GM23248 (cell line): ENCODE data around the gene SCAMP4. TPM values are rescaled to one million over a fixed set of nuclear protein-coding genes. Genes with fewer than 3 reads are reported as not detected.

Source experiments
- DNase-seq: peaks from one replicate; pipeline ENCODE4 v3.0.0-alpha.2; 2015
- H2AFZ ChIP-seq: fragments of 200-600 bp; sonication (generic); 2 replicates; pipeline ENCODE4 v1.6.1; 2016; ENCODE audit warnings: antibody characterized with exemption
- H3F3A ChIP-seq: fragments of 200-600 bp; sonication (generic); 2 replicates; pipeline ENCODE4 v1.6.1; 2016; ENCODE audit warnings: mild to moderate bottlenecking, antibody characterized with exemption, mixed run types; ENCODE audit not compliant: insufficient read depth
- H3K27ac ChIP-seq: fragments of 200-600 bp; sonication (generic); 2 replicates; pipeline ENCODE4 v1.5.1; 2016; ENCODE audit warnings: mild to moderate bottlenecking
- H3K27me3 ChIP-seq: fragments of 200-600 bp; sonication (generic); replicated peaks from 2 replicates; pipeline ENCODE4 v1.6.1; 2016; ENCODE audit warnings: mild to moderate bottlenecking; ENCODE audit not compliant: insufficient read depth
- H3K36me3 ChIP-seq: fragments of 200-600 bp; sonication (generic); 2 replicates; pipeline ENCODE4 v1.6.1; 2016; ENCODE audit warnings: low read depth, mild to moderate bottlenecking
- H3K4me1 ChIP-seq: fragments of 200-600 bp; sonication (generic); 2 replicates; pipeline ENCODE4 v1.6.1; 2016; ENCODE audit warnings: mild to moderate bottlenecking; ENCODE audit not compliant: insufficient read depth
- H3K4me2 ChIP-seq: fragments of 200-600 bp; sonication (generic); one replicate; pipeline ENCODE4 v1.6.1; 2016; ENCODE audit warnings: mild to moderate bottlenecking; ENCODE audit not compliant: unreplicated experiment
- H3K4me3 ChIP-seq: fragments of 200-600 bp; sonication (generic); 2 replicates; pipeline ENCODE4 v1.5.1; 2016; ENCODE audit warnings: mild to moderate bottlenecking
- H3K79me2 ChIP-seq: fragments of 200-600 bp; sonication (generic); 2 replicates; pipeline ENCODE4 v1.6.1; 2016; ENCODE audit warnings: mild to moderate bottlenecking; ENCODE audit not compliant: insufficient read depth
- H3K9ac ChIP-seq: fragments of 200-600 bp; sonication (generic); 2 replicates; pipeline ENCODE4 v1.6.1; 2016; ENCODE audit warnings: mild to moderate bottlenecking
- H3K9me2 ChIP-seq: fragments of 200-600 bp; sonication (generic); 2 replicates; pipeline ENCODE4 v1.6.1; 2016; ENCODE audit warnings: mixed run types, mild to moderate bottlenecking, moderate library complexity; ENCODE audit not compliant: insufficient read depth
- H3K9me3 ChIP-seq: fragments of 200-600 bp; sonication (generic); one replicate; pipeline ENCODE4 v1.6.1; 2017; ENCODE audit warnings: low read depth
- H4K20me1 ChIP-seq: fragments of 200-600 bp; sonication (generic); 2 replicates; pipeline ENCODE4 v1.6.0; 2016; ENCODE audit not compliant: insufficient read depth
- EZH2 ChIP-seq: fragments of 200-600 bp; sonication (generic); IDR thresholded peaks from 2 replicates; pipeline ENCODE4 v1.6.1; 2018; ENCODE audit warnings: antibody characterized with exemption, mild to moderate bottlenecking; ENCODE audit not compliant: insufficient read depth, poor library complexity, severe bottlenecking
- EZH2phosphoT487 ChIP-seq: fragments of 200-600 bp; sonication (generic); IDR thresholded peaks from 2 replicates; pipeline ENCODE4 v1.6.1; 2018; ENCODE audit warnings: antibody characterized with exemption, moderate library complexity, mild to moderate bottlenecking, low read depth; ENCODE audit not compliant: insufficient read depth
- WGBS, 2 experiments: methylation state at CpG; one replicate each; pipeline ENCODE4 v1.1.6; 2015 to 2017; ENCODE audit warnings: low lambda C conversion rate in 2 of 2, low coverage in 1 of 2; ENCODE audit errors: missing lambda C conversion rate in 2 of 2; 5-methylcytosine and 5-hydroxymethylcytosine counted together
- in situ Hi-C: fragments of 300-500 bp; cut with MboI; formaldehyde crosslinking; loops from 2 replicates; pipeline ENCODE4 v1.15.0; 2020
- polyA plus RNA-seq: library from polyadenylated mRNA; unstranded; fragments of >200 nt; fragmentation: Nextera tagmentation; extraction: Ambion mirVana; gene quantifications from 2 replicates; pipeline ENCODE4 v1.2.1, GENCODE V29; 2016
- total RNA-seq: library from RNA; depleted of rRNA; stranded (reverse); fragments of >200 nt; shearing (Covaris generic); gene quantifications from 2 replicates; pipeline ENCODE4 v1.2.3, GENCODE V29; 2014

The SCAMP4 gene
- total and polyA plus RNA-seq, 2 experiments from 2014 or later = 73.9 to 110 TPM

DNA sequence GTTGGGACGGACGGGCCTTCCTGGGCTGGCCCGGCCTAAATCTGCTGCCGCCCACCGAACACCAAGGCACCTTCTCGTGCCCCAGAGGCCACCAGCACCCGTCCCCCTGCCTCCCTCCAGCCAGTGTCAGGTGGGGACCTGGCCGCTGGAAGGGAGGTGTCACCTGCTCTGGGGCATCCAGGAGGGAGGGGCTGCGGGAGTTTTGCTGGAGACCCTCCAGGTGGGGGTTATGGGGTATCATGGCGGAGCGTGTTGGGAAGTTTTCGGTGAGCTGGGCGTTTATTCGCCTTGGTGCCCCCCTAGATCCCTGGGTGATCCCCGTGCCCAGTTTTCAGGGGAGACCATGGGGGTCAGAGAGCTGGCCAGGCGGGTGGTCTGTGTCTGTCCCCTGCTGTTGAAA lies 45.4 kb downstream of the SCAMP4 start:
- in situ Hi-C loops = no loop called here
- Histone ChIP-seq H3K4me3 (no peak overlapping the region), H4K20me1 (no peaks in the 10 kb centered on the region)

DNA sequence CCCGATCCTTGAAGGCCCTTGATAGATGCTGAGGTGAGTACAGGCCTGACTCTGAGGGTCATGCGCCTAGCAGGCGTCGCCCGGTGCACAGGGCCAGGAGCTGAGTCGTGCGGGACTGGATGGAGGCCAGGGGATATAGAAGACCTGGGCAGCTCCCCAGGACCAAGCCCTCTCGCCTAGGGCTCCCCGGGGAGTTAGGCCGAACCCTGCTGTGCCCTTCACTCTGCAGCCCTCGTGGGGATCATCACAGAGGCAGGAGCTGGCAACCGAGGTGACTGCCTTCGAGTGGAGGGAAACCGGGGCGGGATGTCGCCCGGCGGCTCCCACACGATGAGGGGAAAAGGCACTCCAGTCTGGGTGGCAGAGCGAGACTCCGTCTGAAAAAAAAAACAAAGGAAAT lies 47.4 kb downstream of the SCAMP4 start:
- no peaks in the 10 kb centered on the region for H4K20me1 ChIP-seq
- H3K79me2 ChIP-seq = peaks cover 99% of the 10 kb centered on the region
- no peaks in the 10 kb centered on the region for H3F3A ChIP-seq
- DNase-seq = peak; percentile 43
- H3K36me3 ChIP-seq = no peaks in the 10 kb centered on the region
- no peaks in the 10 kb centered on the region for H3K27me3 ChIP-seq
- H3K4me3 ChIP-seq = no peak overlapping the region
- no peaks in the 10 kb centered on the region for H3K4me1 ChIP-seq
- H3K9me2 ChIP-seq = no peaks in the 10 kb centered on the region
- no peak overlapping the region for H3K4me2 ChIP-seq
- H3K9ac ChIP-seq = no peak overlapping the region
- whole genome bisulfite sequencing, 2 experiments = 85% methylated on average over 21 of the region's 21 CpGs
- H2AFZ ChIP-seq = no peak overlapping the region
- in situ Hi-C loops = no loop called here
- no peak for TF ChIP-seq EZH2
- no peak for TF ChIP-seq EZH2phosphoT487
- H3K9me3 ChIP-seq = no peaks in the 10 kb centered on the region
- H3K27ac ChIP-seq = no peak overlapping the region

More for the DNA sequence above, 45.4 kb downstream of the SCAMP4 start:
- H3K9me3 ChIP-seq = no peaks in the 10 kb centered on the region
- no peak for DNase-seq
- no peak for TF ChIP-seq EZH2phosphoT487
- TF ChIP-seq EZH2 = no peak
- no peak overlapping the region for H3K27ac ChIP-seq
- no peak overlapping the region for H3K4me2 ChIP-seq
- no peaks in the 10 kb centered on the region for H3K4me1 ChIP-seq
- no peak overlapping the region for H2AFZ ChIP-seq
- H3K36me3 ChIP-seq = no peaks in the 10 kb centered on the region
- H3K27me3 ChIP-seq = no peaks in the 10 kb centered on the region
- WGBS, 2 experiments = 91 to 94% methylated on average over 12 to 16 of the region's 16 CpGs
- no peaks in the 10 kb centered on the region for H3K9me2 ChIP-seq
- H3K9ac ChIP-seq = no peak overlapping the region
- H3K79me2 ChIP-seq = peaks cover 99% of the 10 kb centered on the region
- no peaks in the 10 kb centered on the region for H3F3A ChIP-seq

DNA sequence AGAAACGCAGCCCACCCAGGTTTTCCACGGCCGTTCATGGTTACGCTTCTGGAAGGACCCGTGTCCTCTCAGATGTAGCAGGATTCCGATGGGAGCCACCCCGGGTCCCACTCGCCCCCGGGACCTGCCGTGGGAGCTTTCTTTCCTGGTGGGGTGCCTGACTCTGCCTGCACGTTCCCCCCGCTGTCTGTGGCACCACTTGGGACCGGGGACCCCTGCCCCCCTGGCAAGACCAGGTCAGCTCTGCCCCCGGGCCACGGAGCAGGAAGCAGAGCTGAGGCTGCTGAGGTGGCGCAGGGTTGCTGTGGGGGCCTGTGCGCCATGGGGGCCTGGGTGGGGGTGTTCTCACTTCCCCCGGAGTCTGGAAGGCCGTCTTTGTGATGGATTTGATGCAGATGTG lies 47.8 kb downstream of the SCAMP4 start:
- no peak overlapping the region for H3K4me3 ChIP-seq
- peaks cover 99% of the 10 kb centered on the region for H3K79me2 ChIP-seq
- no peak for TF ChIP-seq EZH2
- TF ChIP-seq EZH2phosphoT487 = no peak
- no peaks in the 10 kb centered on the region for H3K9me3 ChIP-seq
- WGBS, 2 experiments = 88 to 93% methylated on average over 18 to 19 of the region's 19 CpGs
- H3K27me3 ChIP-seq = no peaks in the 10 kb centered on the region
- H3K27ac ChIP-seq = no peak overlapping the region
- H3K36me3 ChIP-seq = no peaks in the 10 kb centered on the region
- no peaks in the 10 kb centered on the region for H3K9me2 ChIP-seq
- no peak overlapping the region for H3K4me2 ChIP-seq
- no peak overlapping the region for H3K9ac ChIP-seq
- no peaks in the 10 kb centered on the region for H3K4me1 ChIP-seq
- no peak overlapping the region for H2AFZ ChIP-seq
- in situ Hi-C loops = no loop called here
- no peaks in the 10 kb centered on the region for H4K20me1 ChIP-seq
- no peak for DNase-seq
- H3F3A ChIP-seq = no peaks in the 10 kb centered on the region

DNA sequence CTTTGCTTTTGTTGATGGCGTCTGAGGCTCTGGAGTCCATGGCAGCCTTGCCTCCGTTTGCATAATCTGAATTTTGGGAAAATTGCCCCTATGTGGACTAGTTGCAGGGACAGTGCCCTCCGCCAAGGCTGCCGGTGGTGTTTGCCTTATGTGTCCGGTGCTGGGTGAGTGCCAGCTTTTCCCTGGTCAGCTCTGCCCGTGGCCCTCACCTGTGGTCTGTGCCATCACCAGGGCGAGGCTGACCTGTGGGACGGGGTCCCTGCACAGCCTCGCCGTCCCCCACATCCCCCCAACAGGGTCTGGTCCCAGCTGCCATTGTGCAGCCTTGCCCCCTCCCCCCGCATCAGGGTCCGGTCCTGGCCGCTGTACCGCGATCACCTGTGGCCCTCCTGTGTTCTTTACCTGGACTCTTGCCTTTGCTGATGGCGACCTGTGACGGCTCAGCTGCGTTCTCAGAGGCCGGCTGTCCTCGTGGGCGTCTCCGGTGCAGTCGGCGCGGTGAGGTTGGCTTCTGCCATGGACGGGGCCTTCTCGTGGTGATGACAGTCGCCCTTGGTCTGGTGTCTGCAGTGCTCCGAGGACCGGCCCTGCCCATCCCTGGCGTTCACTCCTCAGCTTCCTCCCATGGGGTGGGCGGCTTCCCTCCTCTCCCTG lies 48.4 kb downstream of the SCAMP4 start:
- Histone ChIP-seq H3K27ac (no peak overlapping the region), H2AFZ (no peak overlapping the region), H3K4me1 (no peaks in the 10 kb centered on the region), H3K36me3 (no peaks in the 10 kb centered on the region), H4K20me1 (no peaks in the 10 kb centered on the region), H3K27me3 (no peaks in the 10 kb centered on the region), H3K9me3 (no peaks in the 10 kb centered on the region), H3K9ac (no peak overlapping the region), H3F3A (no peaks in the 10 kb centered on the region), H3K9me2 (no peaks in the 10 kb centered on the region), H3K4me3 (no peak overlapping the region), H3K4me2 (no peak overlapping the region), H3K79me2 (peaks cover 95% of the 10 kb centered on the region)
- in situ Hi-C loops = no loop called here
- TF ChIP-seq EZH2phosphoT487 = no peak
- no peak for TF ChIP-seq EZH2
- 92 to 93% methylated on average over 32 of the region's 32 CpGs for WGBS, 2 experiments
- DNase-seq = no peak

DNA sequence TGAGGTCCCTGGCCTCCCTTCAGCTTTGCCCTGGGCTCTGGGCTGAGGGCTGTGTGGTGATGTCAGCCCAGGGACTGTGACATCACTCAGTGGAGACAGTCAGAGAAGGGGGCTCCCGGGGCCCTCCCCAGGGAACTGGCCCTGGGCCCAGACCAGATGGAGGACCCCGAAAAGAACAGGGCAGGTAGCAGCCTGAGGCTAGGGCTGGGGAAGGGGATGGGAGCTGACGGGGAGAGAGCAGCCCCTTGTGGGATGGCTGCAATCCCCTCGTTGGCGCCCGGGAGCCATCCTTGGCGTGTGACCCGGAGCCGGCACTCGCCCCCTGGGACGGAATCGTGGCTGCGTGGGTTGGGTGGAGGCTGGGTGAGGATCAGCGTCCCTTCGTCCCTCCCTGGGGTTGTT lies 49.3 kb downstream of the SCAMP4 start:
- no peaks in the 10 kb centered on the region for H3K9me3 ChIP-seq
- no peaks in the 10 kb centered on the region for H3F3A ChIP-seq
- no peak overlapping the region for H3K9ac ChIP-seq
- H3K27me3 ChIP-seq = no peaks in the 10 kb centered on the region
- H3K36me3 ChIP-seq = no peaks in the 10 kb centered on the region
- no peak overlapping the region for H3K4me2 ChIP-seq
- no peaks in the 10 kb centered on the region for H4K20me1 ChIP-seq
- H3K27ac ChIP-seq = no peak overlapping the region
- in situ Hi-C loops = no loop called here
- H3K79me2 ChIP-seq = peaks cover 86% of the 10 kb centered on the region
- DNase-seq = no peak
- TF ChIP-seq EZH2phosphoT487 = no peak
- no peak for TF ChIP-seq EZH2
- H3K4me3 ChIP-seq = no peak overlapping the region
- H3K4me1 ChIP-seq = no peaks in the 10 kb centered on the region
- no peak overlapping the region for H2AFZ ChIP-seq
- 85 to 91% methylated on average over 15 of the region's 15 CpGs for WGBS, 2 experiments
- no peaks in the 10 kb centered on the region for H3K9me2 ChIP-seq
